Endothelial cell of umbilical vein (primary cell): ENCODE data around the gene ATP11B. TPM values are rescaled to one million over a fixed set of nuclear protein-coding genes. Genes with fewer than 3 reads are reported as not detected.

Experiments
- BruUV-seq: library from RNA; stranded (reverse); fragments of 400-500 nt; replicated peaks from 2 replicates; lab custom pipeline; 2021; lab: Mats Ljungman, UMichigan
- CTCF ChIA-PET: fragments of 300-600, 350-600 bp; sonication (Branson Sonifier 250); formaldehyde crosslinking; loops from one replicate; lab custom pipeline; 2021; ENCODE audit warnings: antibody characterized with exemption, inconsistent platforms; lab: Charles Lee
- POLR2A ChIA-PET: fragments of 300-600, 350-600 bp; sonication (Branson Sonifier 250); formaldehyde crosslinking; loops from one replicate; lab custom pipeline; 2021; ENCODE audit warnings: antibody characterized with exemption, inconsistent platforms; lab: Charles Lee
- DNase-seq: peaks from one replicate; pipeline ENCODE4 v3.0.0-alpha.2; 2011; ENCODE audit warnings: low read depth, low spot score
- FAIRE-seq: peaks from 2 replicates; lab custom pipeline; 2011; peaks lifted over from hg19 to GRCh38; lab: Jason Lieb, UNC
- H2AFZ ChIP-seq: 2 replicates; pipeline ENCODE4 v1.6.0; 2012; ENCODE audit warnings: low read depth, low read length, control low read depth, inconsistent platforms
- H3K27ac ChIP-seq: 2 replicates; pipeline ENCODE4 v1.5.1; 2011; ENCODE audit warnings: low read depth, mild to moderate bottlenecking, control low read depth, low read length, moderate library complexity; ENCODE audit not compliant: insufficient read depth
- H3K27me3 ChIP-seq, 2 experiments: 2 replicates each; pipeline versions ENCODE4 v1.6.0 to v1.6.1; 2011; ENCODE audit warnings: low read length in 2 of 2, mixed read lengths in 1 of 2; ENCODE audit not compliant: control insufficient read depth in 2 of 2, insufficient read depth in 2 of 2
- H3K36me3 ChIP-seq, 2 experiments: 2 replicates in 1 of 2; 3 replicates in 1 of 2; pipeline ENCODE4 v1.5.1; 2011; ENCODE audit warnings: low read length in 2 of 2, mild to moderate bottlenecking in 1 of 2, moderate library complexity in 1 of 2; ENCODE audit not compliant: control insufficient read depth in 2 of 2, insufficient read depth in 2 of 2; ENCODE audit errors: extremely low read depth in 1 of 2
- H3K4me1 ChIP-seq: 3 replicates; pipeline ENCODE4 v1.5.1; 2011; ENCODE audit warnings: mild to moderate bottlenecking, low read length; ENCODE audit not compliant: control insufficient read depth, insufficient read depth; ENCODE audit errors: extremely low read depth
- H3K4me2 ChIP-seq: 2 replicates; pipeline ENCODE4 v1.6.1; 2011; ENCODE audit warnings: low read length, control low read depth, mixed read lengths; ENCODE audit not compliant: insufficient read depth
- H3K4me3 ChIP-seq, 3 experiments: fragments of 200-600 bp in 1 of 3; sonication (generic), shearing (Covaris generic) in 1 of 3; replicated peaks in 1 of 3; 2 replicates each; pipeline ENCODE4 v1.5.1; 2011 to 2016; ENCODE audit warnings: control low read depth in 3 of 3, low read length in 3 of 3, mild to moderate bottlenecking in 2 of 3, inconsistent platforms in 1 of 3, low read depth in 1 of 3, moderate library complexity in 1 of 3; ENCODE audit not compliant: insufficient read depth in 1 of 3
- H3K79me2 ChIP-seq: 2 replicates; pipeline ENCODE4 v1.6.0; 2012; ENCODE audit warnings: low read length, inconsistent platforms; ENCODE audit not compliant: control insufficient read depth, insufficient read depth
- H3K9ac ChIP-seq: replicated peaks from 2 replicates; pipeline ENCODE3; 2011; ENCODE audit warnings: low read length, control low read depth; ENCODE audit not compliant: insufficient read depth; ENCODE audit errors: extremely low read depth
- H3K9me1 ChIP-seq: replicated peaks from 3 replicates; pipeline ENCODE4 v1.6.0; 2011; ENCODE audit warnings: mild to moderate bottlenecking, low read length; ENCODE audit not compliant: control insufficient read depth, insufficient read depth; ENCODE audit errors: extremely low read depth
- H3K9me3 ChIP-seq: replicated peaks from 2 replicates; pipeline ENCODE4 v1.5.1; 2012; ENCODE audit warnings: low read length, inconsistent platforms; ENCODE audit not compliant: control insufficient read depth, insufficient read depth
- H4K20me1 ChIP-seq: replicated peaks from 2 replicates; pipeline ENCODE3; 2011; ENCODE audit warnings: mild to moderate bottlenecking, low read length; ENCODE audit not compliant: control insufficient read depth, insufficient read depth; ENCODE audit errors: extremely low read depth
- CTCF ChIP-seq, 2 donors: IDR thresholded peaks; 1 replicate in 1 of 2; 2 replicates in 1 of 2; pipeline ENCODE4 v1.5.1; 2011; ENCODE audit warnings: low read length in 2 of 2, mild to moderate bottlenecking in 2 of 2, moderate library complexity in 2 of 2, control low read depth in 1 of 2, inconsistent platforms in 1 of 2, low read depth in 1 of 2; ENCODE audit not compliant: insufficient read depth in 1 of 2; ENCODE audit errors: extremely low read depth in 1 of 2
- EZH2 ChIP-seq: IDR thresholded peaks from 2 replicates; pipeline ENCODE4 v1.6.1; 2012; ENCODE audit warnings: borderline replicate concordance, low read depth, mild to moderate bottlenecking, moderate library complexity, low read length, inconsistent platforms; ENCODE audit not compliant: severe bottlenecking
- FOS ChIP-seq: IDR thresholded peaks from 2 replicates; pipeline ENCODE4 v1.6.1; 2011; ENCODE audit warnings: mild to moderate bottlenecking, low read length, moderate library complexity, borderline replicate concordance; ENCODE audit not compliant: insufficient read depth
- GATA2 ChIP-seq: IDR thresholded peaks from 2 replicates; pipeline ENCODE4 v1.7.0; 2011; ENCODE audit warnings: low read depth, mild to moderate bottlenecking, moderate library complexity, mixed read lengths, low read length; ENCODE audit not compliant: insufficient read length, insufficient read depth
- JUN ChIP-seq: IDR thresholded peaks from 2 replicates; pipeline ENCODE4 v1.6.1; 2011; ENCODE audit warnings: borderline replicate concordance, low read depth; ENCODE audit not compliant: insufficient read length, insufficient read depth
- MAX ChIP-seq: IDR thresholded peaks from 2 replicates; pipeline ENCODE4 v1.6.1; 2011; ENCODE audit not compliant: insufficient read depth, insufficient read length
- MYC ChIP-seq: IDR thresholded peaks from one replicate; pipeline ENCODE4 v1.6.1; 2011; ENCODE audit warnings: mild to moderate bottlenecking, low read depth, low read length
- POLR2A ChIP-seq: IDR thresholded peaks from 2 replicates; pipeline ENCODE4 v1.6.1; 2012; ENCODE audit warnings: low read depth, mild to moderate bottlenecking, control low read depth, low read length
- POLR2AphosphoS5 ChIP-seq: IDR thresholded peaks from 2 replicates; pipeline ENCODE4 v1.6.1; 2012; ENCODE audit warnings: low read depth, mild to moderate bottlenecking, control low read depth, low read length, moderate library complexity; ENCODE audit not compliant: insufficient read depth
- dilution Hi-C: fragments of 300-500 bp; cut with MboI; formaldehyde crosslinking; loops from one replicate; pipeline ENCODE4 v1.15.0; 2019; ENCODE audit warnings: low sequenced_read_pairs; ENCODE audit not compliant: extremely low pct_ligation_motif_present
- intact Hi-C: fragments of 100-400 bp; cut with micrococcal nuclease; formaldehyde crosslinking; loops from one replicate; pipeline ENCODE4 v1.10.0; 2022
- polyA plus RNA-seq, 4 experiments: library from polyadenylated mRNA; depleted of rRNA in 3 of 4; stranded (reverse) in 3 of 4; unstranded in 1 of 4; fragments of >200 nt; gene quantifications; 2 replicates each; pipeline versions ENCODE4 v1.2.1 to v1.2.3, GENCODE V29; 2011 to 2012; ENCODE audit warnings: missing spikeins in 1 of 4
- total RNA-seq: library from RNA; stranded (reverse); gene quantifications from 2 replicates; pipeline ENCODE4 v1.2.3, GENCODE V29; 2021

ATP11B gene
- total and polyA plus RNA-seq, 2 donors (not counting 3 experiments of a cell fraction or from before 2014, with no cell fraction given) = 10.1 to 49.3 TPM

GRCh38 chr3:182911782-182912111 lies 118.4 kb downstream of the ATP11B start:
- intact Hi-C loops (no loop called here), dilution Hi-C loops (no loop called here)
- no TSS peak for BruUV-seq
- H3K36me3 ChIP-seq = peaks cover 0 to 2% of the 10 kb centered on the region in 2 experiments
- no peak overlapping the region for H2AFZ ChIP-seq
- no peak for FAIRE-seq
- H3K9ac ChIP-seq = no peak overlapping the region
- H3K4me2 ChIP-seq = no peak overlapping the region
- CTCF ChIA-PET = interaction anchor here (0.6 to 1.6 kb wide), 3 partner anchors 7 to 470 kb away, joined by 3 read pairs; no protein-coding TSS in a partner anchor
- POLR2A ChIA-PET = no interaction called here
- no peaks in the 10 kb centered on the region for H3K9me3 ChIP-seq
- no peak overlapping the region for H3K27ac ChIP-seq
- H3K4me1 ChIP-seq = no peaks in the 10 kb centered on the region
- no peak overlapping the region for H3K4me3 ChIP-seq
- TF ChIP-seq MYC (no peak), JUN (peak; percentile 5)
- H3K79me2 ChIP-seq = no peaks in the 10 kb centered on the region
- no peaks in the 10 kb centered on the region for H3K27me3 ChIP-seq
- no peaks in the 10 kb centered on the region for H4K20me1 ChIP-seq
- no peaks in the 10 kb centered on the region for H3K9me1 ChIP-seq
- peak; percentile 15 for DNase-seq

- peaks cover 0 to 2% of the 10 kb centered on the region in 2 experiments for H3K36me3 ChIP-seq
- BruUV-seq = no TSS peak
- H3K4me3 ChIP-seq = no peak overlapping the region
- H3K4me1 ChIP-seq = no peaks in the 10 kb centered on the region
- H3K9ac ChIP-seq = no peak overlapping the region
- DNase-seq (no peak), FAIRE-seq (no peak)
- no peak overlapping the region for H3K27ac ChIP-seq
- H4K20me1 ChIP-seq = no peaks in the 10 kb centered on the region
- H2AFZ ChIP-seq = no peak overlapping the region
- H3K27me3 ChIP-seq = no peaks in the 10 kb centered on the region
- POLR2A ChIA-PET = no interaction called here
- H3K9me1 ChIP-seq = no peaks in the 10 kb centered on the region
- TF ChIP-seq GATA2 = no peak
- no peak for TF ChIP-seq MYC
- no peak for TF ChIP-seq CTCF (IDR thresholded peaks at IDR 0.05; ENCODE audit: extremely low read depth in 1 of 2, insufficient read depth in 1 of 2, low read depth in 1 of 2, low read length in 2 of 2)
- TF ChIP-seq FOS = no peak
- no peak for TF ChIP-seq EZH2
- TF ChIP-seq MAX = no peak
- TF ChIP-seq JUN = no peak
- no peak for TF ChIP-seq POLR2A
- no peak for TF ChIP-seq POLR2AphosphoS5
- H3K4me2 ChIP-seq = no peak overlapping the region
- dilution Hi-C loops (no loop called here), intact Hi-C loops (no loop called here)
- H3K79me2 ChIP-seq = no peaks in the 10 kb centered on the region
- no peaks in the 10 kb centered on the region for H3K9me3 ChIP-seq
- CTCF ChIA-PET = no interaction called here
These were observed 119.2 kb downstream of the ATP11B start for GRCh38 chr3:182912474-182912873.
